Activated CD4-positive, CD25-positive, alpha-beta regulatory T cell (primary cell): ENCODE measurements around the gene FCHSD2.
A peak's percentile ranks its signal among the peaks of the same experiment; 100 is the strongest.
"Not testable (repeated sequence)": the region's sequence is repeated elsewhere in the genome, so short reads cannot be mapped to it uniquely, and the experiment has no call there.

ENCODE experiments used
- DNase-seq, 4 experiments: peaks; one replicate each; lab custom pipeline; 2025; lab: John Stamatoyannopoulos, UW

The FCHSD2 gene

DNA sequence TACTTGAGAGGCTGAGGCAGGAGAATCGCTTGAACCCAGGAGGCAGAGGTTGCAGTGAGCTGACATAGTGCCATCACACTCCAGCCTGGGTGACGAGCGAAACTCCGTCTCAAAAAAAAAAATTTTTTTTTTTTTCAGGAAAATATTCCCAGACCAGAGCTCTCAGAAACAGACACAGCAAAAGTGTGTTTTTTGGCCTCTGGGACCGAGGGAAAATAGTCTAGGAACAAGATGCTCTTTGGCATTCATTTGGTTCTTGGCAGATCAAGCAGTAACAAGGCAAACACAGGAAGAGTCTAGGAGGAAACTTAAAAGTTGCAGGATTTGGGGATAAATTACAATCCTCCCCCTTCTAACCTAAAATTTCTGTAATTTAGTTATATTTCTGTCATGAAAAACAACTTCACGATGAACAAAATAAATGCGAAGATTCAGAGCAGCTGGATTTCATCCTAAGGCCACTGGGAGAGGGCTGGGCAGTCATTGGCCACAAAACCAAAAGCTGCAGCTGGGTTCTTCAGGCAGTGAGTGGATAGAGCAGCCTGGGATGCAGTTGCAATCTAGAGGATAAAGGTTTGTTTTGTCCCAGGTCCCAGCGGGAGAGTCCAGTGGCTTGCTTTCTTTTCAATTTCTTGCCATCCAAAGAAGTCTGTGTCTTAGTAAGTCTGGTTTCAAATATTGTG is 308.2 kb downstream of the FCHSD2 start:
- no peak for DNase-seq

DNA sequence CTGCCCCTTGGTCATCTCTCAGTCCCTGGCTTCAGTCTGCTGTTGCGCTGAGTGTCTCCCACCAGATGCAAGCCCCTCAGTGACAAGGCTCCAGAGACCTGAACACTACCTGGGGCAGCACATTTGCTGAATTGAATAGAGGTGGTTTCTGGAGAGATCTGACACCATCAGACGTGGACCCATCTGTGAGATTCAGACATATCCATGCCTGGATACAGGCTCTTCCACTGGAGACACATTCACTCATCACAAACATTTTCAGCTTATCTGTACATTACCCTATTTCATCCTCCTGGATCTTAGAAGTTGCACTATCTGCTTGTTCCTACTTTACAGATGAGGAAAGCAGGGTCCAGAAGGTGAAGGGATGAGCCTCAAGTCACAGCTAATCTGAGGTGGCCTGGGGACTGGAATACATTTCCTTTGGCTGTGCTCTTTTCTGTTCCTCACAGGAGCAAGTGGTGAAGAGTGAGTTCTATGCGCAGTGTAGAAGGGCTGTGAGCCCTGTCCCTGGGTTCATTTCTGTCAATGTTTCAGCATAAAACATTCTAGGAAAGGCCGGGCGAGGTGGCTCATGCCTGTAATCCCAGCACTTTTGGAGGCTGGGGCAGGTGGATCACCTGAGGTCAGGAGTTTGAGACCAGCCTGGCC is 308.9 kb downstream of the FCHSD2 start:
- no peak for DNase-seq

DNA sequence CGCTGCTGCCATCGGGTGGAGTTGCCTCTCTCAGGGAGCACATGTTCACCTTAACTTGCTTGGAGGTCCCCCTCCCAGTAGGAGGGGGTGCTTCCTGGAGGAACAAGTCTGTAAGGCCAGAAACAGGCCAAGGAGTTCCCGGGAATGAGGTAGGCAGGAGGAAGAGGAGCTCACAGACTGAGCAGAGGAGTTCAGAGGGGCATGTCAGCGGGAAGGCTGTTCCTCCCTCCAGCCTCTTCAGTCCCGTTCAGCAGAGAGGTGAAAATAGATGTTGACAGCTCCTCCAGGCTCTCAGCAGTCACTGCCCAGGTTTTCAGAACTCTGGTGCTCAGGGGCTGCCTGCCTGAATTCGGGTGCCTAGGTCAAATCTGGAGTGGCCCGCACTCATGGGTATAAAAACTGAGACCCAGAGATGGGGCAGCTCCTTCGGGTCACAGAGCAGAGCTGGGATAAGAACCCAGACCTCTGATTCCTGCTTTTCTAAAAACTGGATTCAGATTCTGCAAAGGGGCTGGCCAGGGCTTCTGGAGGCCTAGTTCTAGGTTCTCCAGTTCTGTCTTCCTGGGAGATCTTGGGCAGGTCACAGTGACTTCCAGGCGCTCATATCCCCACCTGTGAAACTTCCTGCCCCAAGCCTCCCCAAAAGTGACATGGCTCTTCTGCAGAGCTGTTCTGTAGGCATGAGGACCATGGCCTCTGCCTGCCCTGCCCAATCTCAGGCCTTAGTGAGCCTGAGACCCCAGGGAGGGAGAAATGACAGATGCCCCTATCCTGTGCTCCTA is 309.6 kb downstream of the FCHSD2 start:
- no peak for DNase-seq

DNA sequence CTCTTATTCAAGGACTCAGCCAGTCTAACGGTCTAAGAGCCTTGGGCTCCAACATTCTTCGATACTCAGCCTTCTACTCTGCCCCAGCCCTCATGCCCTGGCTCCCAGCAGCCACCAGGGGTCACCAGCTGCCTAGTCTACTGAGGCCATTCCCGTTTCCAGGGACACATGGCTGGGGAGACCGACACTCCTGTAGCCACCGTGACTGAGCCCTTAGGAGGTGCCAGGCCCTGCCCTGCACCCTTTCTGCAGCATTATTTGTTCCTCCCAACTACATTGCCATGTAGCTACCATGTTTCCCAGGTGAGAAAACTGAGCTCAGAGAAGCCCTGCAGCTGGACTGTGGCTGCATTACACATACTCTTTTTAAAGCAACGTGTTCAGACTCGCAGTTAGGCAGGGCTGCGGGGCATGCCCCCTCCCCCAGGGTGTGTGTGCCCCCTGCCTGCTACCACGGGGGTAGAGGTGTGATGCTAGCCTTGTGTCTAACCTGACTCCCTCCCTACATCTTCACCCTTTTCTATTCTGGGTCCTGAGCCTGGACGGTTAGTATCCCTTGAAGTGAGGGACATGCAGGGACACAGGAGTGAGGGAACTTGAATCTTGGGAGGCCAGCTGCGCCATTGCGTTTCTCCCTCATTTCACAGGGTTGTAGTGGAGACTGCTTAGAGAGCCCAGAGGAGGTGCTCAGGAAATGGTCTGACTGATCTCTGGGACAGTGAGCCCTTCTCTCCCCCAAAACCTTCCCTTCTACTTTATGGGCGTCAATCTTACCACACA is 310.4 kb downstream of the FCHSD2 start:
- peak; percentile 18 to 28 (median 24) for DNase-seq

DNA sequence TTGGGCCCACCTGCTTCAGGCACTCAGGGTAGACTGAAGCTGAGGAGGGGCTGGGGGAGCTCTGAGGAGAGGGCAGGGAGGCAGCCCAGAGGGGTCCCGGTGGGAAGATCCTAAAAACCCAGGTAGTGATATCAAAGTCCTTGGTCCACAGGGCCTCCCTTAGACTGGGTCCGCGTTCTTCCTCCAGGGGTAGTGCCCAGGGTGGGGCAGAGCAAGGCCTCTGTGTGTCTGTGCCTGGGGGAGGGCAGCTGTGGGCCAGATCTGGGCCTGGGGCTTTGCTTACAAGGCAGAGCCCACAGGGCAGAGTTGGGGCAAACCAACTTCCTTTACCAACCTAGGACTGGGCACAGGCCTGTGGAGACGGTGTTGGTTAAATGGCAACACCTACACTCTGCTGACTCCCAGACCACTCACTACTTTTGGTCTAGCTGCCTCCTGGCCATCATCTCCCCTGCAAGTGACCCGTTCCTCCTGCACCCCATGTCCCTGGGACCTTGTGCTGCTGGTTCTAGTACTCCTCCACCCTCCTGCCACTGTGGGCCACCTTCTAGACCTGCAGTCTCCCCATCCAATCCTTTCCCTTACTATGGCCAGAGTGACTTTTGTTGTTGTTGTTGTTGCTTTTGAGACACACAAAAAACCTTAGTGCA is 312.1 kb downstream of the FCHSD2 start:
- no peak for DNase-seq

DNA sequence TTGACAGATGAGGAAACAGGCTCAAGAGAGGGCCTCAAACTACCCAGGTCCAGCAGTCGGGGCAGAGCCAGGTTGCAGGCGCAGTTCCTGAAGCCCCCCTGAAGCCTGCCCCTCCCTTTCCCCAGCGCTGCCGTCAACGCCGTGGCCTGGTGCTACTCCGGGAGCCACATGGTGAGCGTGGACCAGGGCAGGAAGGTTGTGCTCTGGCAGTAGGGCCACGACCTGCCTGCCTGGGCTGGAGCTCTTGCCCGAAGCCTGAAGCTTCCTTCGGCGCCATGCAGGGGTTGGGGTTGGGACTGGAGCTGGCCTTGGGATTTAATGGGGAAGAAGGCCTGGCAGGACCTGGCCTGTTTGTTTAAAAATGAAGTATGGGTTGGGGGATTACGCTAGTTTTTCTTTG is 312.9 kb downstream of the FCHSD2 start:
- DNase-seq, result no peak

DNA sequence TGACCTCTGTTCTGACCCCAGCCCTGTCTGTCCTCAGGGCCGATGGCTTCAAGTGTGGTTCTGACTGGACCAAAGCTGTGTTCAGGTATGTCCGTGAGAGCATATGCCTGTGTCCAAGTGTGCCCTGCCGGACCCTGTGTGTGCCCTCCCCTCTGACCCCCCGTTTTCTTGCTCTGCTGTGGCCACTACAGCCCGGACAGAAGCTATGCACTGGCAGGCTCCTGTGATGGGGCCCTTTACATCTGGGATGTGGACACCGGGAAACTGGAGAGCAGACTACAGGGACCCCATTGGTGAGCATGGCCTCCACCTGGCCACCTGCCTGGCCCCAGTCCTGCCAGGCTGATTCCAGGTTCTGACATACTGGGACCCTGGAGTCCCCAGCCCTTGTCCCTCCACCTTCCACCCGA is 313.4 kb downstream of the FCHSD2 start:
- DNase-seq, result no peak

DNA sequence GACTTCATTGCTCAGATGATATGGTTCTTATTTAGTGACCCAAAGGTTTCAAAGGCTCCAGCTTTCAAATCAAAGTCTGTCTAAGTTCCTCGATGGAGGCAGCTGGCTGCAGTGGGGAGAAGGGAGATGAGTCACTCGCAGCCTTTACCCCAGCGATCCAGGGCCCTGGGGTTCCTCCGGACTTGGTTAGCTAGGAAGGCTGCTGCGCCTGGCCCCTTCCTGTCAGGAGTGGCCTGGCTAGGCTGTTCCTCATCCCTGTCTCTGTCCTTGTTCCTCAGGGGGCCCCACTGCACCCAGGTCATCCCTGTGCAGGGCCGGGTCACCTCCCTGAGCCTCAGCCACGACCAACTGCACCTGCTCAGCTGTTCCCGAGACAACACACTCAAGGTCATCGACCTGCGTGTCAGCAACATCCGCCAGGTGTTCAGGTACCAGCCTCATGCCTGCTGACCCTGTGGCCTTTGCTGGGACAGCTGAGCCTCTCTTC is 314.0 kb downstream of the FCHSD2 start:
- DNase-seq, result no peak

DNA sequence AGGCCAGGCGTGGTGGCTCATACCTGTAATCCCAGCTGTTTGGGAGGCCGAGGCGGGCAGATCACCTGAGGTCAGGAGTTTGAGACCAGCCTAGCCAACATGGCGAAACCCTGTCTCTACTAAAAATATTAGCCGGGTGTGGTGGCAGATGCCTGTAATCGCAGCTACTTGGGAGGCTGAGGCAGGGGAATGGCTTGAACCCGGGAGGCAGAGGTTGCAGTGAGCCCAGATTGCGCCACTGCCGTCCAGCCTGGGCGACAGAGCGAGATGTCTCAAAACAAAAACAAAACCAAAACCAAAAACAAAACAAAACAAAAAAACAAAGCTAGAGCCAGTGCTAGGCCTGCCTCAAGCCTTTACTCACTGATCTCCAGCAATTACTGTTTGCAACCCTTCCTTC is 314.5 kb downstream of the FCHSD2 start:
- DNase-seq, result not testable (repeated sequence)

DNA sequence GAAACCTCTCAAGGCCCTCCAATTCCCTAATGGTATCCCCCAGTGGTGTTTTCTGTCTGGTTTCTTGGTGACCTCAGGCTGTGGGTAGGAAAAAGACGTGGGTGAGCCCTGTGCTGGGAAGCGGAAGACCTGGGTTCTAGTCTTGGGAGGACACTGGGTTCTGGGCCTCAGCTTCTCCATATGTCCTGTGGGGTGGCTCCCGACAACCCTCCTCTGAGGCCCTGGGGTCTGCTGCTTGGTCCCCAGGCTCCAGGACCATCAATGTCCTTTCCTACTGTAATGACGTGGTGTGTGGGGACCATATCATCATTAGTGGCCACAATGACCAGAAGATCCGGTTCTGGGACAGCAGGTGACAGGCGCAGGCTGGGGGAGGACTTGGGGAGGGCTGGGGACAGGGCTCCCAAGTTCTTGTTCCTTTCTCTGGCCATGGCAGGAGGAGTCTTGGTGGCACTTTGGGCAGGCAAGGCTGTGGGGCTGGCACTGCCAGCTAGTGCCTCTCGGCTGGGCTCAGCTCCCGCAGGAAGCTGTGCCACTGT is 315.1 kb downstream of the FCHSD2 start:
- DNase-seq, result no peak

DNA sequence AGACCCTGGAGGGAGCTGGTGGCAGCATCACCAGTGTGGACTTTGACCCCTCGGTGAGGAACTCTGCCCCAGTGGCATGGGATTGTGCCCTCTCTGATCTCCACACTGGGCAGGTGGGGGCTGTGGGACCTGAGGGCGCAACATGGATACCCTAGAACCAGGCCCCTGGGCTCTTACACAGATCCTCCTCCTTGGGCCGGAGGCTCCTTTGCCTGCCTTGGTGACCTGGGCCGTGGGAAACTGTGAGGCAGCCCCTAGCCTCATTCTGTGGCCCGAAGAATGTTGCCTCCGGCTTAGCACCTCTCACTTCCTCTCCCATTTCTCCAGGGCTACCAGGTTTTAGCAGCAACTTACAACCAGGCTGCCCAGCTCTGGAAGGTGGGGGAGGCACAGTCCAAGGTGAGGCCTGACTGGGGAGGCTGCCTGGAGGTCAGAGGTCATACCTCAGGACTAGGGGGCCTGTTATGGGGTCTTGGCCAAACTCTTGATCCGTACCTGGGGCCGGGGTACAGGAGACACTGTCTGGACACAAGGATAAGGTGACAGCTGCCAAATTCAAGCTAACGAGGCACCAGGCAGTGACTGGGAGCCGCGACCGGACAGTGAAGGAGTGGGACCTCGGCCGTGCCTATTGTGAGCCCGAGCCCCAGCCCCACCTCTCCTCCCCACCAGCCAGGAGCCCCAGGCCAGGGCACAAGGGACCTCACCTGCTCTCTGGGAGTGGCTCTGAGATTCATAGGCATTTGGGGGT is 315.8 kb downstream of the FCHSD2 start:
- DNase-seq, result no peak

DNA sequence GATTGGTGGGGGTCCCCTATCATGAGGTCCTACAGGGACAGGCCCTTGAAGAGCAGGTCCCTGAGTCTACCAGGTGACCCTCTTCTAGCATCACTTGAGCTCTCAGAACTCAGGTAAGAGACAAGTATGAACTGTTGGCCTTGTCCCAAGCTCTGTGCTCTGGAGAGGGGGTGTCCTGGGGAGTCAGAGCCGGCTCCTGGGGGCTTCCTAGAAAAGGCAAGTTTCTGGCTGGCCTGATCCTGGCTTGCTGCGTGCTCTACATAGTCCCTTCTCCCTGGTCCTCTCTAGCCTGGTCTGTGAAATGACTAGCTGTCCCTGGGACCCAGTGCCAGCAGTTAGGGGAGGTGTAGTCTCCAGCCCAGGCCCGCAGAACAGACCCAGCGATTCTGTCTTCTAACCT is 316.5 kb downstream of the FCHSD2 start:
- no peak for DNase-seq

DNA sequence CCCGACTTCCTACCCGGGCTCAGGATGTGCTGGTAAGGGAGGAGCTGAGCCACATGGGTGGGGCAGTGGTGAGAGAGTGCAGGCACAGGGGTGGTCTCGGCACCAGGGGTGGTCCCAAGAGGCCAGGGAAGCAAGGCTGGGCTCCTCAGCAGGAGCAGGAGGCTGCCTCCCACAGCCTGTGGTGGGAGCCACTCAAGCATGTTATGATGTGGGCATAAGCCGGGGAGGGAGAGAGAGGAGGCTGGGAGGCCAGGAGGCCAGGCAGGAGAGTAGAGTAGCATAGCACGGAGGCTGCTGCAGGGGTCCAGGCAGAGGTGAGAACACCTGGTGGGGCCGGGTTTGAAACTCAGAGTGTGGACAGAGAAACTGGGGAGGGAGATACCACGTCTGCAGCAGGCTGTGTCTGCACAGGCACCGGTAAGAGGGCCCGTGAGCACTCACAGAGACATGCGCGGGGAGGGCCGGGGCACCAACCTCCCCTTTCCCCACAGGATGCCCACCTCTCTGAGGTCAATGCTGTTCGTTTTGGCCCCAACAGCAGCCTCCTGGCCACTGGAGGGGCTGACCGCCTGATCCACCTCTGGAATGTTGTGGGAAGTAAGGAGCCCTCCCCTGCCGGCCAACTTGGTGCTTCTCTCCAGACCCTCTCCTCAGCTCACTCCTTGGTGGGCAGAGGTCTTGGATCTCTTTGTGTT is 317.2 kb downstream of the FCHSD2 start:
- no peak for DNase-seq

DNA sequence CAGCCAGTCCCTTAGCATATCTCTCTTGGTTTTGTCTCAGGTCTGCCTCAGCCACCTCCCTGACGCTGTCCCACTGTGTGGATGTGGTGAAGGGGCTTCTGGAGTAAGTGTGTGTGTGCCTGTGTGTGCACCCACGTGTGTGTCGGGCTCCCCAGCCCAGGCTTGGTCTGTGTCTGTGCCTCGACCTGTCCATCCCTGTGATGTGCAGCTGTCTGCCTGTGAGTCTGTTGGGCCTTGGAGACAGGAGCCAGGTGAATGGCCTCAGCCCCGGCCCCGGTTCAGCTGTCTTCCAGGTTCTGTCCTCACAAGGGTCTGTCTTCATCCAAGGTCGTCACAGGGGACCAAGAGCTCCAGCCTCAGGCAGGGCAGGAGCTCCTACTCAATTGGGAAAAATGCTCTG is 318.1 kb downstream of the FCHSD2 start:
- no peak for DNase-seq

DNA sequence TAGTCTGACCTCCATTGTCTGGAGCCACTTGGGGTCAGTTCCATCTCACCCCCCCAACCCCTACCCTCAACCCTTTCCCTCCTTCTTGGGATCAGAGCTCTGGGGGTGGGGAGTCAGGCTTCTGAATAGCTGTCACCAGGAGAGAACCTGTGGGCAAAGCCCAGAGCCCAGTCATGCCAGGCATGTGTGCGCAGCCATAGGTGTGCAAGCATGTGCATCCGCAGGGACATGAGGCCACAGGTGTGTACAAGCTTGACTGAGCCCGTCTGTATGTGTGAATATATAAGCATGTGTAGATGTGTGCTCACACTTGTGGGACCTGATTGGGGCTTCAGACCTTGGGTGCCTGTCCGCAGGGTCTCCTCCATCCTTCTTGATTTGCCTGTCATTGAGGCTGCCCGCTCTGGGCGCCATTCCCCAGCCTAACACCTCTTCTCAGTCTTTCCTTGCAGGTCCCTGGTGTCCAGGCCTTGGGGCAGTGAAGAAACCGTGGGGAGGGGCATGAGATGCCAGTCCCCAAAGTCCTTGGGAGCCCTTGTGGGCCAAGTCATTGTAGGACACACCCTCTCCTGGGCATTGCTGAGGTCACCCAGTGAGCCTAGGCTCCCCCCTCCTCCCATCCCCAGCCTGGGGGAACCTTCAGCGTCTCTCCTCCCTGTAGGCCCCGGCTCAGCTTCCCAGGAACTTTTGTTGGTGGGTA is 318.9 kb downstream of the FCHSD2 start:
- DNase-seq, result no peak

DNA sequence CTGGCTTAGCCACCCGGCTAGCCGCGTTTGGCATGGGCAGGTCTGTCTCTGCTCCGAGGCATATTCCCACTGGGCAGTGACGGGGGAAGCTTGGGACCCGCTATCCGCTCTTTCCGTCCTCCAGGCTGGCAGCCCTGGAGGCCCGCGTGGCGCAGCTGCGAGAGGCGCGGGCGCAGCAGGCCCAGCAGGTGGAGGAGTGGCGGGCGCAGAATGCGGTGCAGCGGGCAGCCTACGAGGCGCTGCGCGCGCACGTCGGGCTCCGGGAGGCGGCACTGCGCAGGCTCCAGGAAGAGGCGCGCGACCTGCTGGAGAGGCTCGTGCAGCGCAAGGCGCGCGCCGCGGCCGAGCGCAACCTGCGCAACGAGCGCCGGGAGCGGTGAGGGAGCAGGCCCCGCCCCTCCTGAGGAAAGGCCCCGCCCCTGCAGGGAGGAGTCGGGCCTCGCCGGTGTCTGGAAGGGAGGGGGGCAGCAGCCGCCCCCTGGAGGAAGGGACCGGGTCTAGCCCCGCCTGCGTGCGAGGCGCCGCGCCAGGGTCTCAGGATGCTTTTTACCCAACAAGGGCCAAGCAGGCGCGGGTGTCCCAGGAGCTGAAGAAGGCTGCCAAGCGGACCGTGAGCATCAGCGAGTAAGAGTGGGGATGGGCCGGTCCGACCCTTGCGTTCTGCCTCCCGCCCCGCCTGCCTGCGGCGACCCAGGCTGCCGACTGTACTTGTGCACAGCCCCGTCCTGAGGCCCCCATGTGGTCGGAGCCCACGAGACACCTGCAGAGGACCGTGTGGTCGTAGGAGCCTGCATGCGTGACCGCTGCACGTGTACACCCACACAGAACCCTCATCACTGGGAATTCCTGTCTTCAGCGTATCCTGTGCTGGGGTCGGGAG is 320.0 kb downstream of the FCHSD2 start:
- DNase-seq, result peak; percentile 62 to 82 (median 73)

DNA sequence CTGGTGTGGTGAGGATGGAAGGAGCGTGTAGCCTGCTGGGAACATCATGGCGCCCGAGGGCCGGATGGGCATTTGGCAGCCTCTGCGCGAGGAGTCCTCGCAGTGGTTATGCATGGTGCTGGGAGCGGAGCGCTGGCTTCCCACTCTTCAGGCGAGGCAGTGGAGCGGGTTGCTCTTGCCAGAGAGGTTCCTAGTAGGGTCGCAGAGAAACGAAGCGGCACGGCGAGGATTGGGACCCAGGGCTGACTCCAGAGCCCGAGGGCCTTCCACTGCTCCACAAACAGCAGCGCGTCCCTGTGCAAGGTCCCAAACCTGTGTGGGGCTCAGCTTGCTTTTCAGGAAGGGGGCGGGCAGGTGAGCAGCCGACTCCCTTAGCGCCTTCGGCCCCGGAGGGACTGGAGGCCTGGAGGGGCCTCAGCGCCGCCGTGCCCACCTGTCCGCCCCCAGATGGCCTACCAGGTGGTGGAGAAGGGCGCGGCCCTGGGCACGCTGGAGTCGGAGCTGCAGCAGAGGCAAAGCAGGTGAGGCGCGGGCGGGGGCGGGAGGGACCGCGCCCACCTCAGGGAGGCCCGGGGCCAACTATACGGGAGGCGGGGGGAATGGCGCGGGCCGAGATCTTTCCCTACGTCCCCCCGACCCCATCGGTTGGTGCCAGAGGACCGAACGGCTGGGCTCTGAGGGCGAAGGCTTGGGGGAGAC is 320.7 kb downstream of the FCHSD2 start:
- no peak for DNase-seq
